Measurements from ENCODE around the gene PTPRM.

The PTPRM gene

GRCh38 chr18:7600036-7600435 lies 32.9 kb downstream of the PTPRM start:
- no peak for DNase-seq (ENCODE audit: low read depth)

DNA sequence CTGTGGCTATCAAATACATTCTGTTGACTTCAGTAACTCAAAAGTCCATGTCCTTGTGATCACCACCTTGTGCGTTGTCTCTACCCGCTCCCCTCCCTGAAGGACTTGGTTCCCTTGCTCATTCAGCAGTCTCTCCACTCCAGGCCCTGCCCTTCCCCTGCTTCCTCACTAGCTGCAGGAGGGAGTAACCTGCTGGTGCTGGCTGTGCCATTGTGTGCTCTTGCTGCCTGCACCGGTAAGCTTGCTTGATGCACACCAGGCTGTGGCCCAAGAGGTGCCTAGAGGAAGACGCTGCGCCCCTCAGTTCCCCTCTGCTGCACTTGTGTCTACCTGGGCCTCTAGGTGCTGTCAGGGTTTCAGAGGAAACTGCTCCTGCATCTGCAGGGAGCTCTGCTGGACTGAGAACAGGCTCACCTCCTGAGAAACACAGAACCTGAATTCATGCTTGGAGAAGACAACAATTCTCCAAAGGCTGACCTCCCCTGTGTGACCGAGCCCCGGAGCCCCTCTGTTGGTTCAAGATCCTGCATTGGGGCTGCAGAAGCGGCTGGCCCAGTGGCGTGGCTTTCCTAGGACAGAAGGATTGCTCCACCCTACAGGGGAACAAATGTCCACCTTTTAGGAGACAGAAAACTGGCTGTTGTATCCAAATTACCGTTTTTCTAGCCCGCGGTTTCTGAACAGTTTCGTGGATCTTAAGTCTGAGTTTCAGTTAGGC lies 33.6 kb downstream of the PTPRM start:
- no peak for DNase-seq (ENCODE audit: low read depth)

GRCh38 chr18:7601246-7601615 lies 34.1 kb downstream of the PTPRM start:
- DNase-seq (ENCODE audit: low read depth) = no peak

DNA sequence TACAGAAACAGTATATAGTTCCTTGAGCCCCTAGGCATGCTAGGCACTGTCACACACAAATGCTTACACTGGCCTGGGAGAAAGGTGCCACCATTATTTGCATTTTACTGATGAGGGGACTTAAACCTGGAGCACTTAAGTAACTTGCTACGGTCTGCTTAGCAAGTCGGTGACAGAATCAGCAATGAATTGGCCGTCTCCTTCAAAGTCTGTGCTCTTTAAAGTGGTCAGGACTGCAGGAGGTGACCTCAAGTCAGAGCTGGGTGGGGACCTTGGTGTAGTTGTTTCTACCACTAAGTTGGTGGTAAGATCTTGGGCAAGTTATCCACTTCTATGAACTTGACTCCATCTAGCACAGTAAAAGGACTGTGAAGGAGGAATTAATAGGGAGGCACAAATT lies 34.8 kb downstream of the PTPRM start:
- DNase-seq (ENCODE audit: low read depth) = no peak

DNA sequence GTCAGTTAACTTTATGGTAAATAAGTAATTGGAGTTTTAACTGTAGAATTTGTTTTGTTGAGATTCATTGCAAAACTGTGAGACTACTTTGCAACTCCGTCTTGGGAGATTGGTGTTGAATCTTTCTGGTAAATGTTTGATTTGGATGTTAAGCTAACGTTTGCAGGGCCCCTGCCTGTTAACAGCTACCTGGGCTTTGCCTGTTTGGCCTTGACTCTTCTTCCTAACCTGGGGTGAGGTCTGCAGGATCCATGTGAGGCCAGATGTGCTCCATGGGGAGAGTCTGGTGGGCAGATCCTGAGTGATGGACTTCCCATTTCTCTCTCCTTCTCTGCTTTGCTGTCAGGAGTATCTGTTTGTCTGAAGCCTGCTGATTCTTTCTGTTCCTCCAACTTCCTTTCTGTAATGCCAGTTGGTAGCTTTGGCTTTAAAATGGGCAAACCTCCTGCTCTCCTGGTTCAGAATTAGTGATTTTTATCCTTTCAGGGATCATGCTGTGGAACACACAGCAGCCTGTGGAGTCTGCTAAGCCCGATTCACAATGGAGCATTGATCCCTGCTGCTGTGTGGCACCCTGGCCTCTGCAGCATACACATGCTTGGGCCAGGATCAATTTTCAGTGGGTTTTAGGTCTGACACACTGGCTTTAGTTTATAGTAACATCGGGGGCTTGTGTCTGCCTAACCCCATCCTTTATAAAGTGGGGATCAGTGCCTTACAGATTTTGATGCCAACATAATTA lies 36.3 kb downstream of the PTPRM start:
- DNase-seq (ENCODE audit: low read depth) = no peak

GRCh38 chr18:7604361-7604760 lies 37.2 kb downstream of the PTPRM start:
- DNase-seq (ENCODE audit: low read depth) = no peak

GRCh38 chr18:7605705-7606104 lies 38.6 kb downstream of the PTPRM start:
- DNase-seq (ENCODE audit: low read depth) = no peak

DNA sequence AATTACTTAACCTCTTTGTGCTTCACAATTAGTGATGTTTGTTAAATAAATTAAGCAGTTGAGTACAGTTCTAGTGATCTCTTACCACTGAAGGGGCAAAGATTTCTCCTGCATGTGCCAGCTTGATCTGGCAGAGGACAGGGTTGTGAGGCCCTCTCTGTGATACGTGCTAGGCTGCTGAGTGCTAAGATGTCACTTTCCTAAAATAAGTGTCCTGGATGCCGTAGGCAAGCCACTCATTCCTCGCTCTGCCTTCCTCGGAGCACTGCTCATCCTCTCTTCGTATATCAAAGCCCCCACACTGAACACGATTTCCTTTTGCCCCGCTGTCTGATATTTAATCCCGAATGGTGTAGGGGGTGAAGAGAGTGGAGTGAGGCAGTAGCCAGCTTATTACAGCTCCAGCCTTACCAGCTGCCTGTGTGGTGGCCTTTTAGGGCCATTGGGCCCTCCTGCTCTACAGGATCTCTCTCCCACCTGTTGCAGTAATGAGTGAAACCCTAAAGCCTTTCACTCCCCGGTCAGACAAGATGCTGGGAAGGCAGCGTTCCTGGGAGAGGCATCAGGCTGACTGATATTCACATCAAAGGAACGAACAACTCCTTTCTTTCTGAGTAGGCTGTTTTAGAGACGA lies 40.5 kb downstream of the PTPRM start:
- no peak for DNase-seq (ENCODE audit: low read depth)

DNA sequence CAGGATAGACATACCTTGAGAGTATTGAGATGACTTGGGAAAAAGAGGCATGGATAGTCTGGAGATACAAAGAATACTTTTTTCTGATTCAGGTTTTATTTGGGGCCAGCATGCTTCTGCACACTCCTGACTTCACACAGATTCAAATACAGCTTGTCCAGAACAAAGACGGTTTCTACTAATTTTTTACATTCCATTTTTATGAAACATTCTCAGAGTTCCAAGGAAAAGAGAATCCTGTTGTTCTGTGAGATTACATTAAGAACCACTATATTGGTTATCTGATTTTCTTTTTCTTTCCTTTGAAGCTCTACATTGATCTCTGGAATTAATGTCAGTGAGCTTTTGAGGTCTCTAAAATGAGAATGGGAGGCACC lies 41.0 kb downstream of the PTPRM start:
- no peak for DNase-seq (ENCODE audit: low read depth)

DNA sequence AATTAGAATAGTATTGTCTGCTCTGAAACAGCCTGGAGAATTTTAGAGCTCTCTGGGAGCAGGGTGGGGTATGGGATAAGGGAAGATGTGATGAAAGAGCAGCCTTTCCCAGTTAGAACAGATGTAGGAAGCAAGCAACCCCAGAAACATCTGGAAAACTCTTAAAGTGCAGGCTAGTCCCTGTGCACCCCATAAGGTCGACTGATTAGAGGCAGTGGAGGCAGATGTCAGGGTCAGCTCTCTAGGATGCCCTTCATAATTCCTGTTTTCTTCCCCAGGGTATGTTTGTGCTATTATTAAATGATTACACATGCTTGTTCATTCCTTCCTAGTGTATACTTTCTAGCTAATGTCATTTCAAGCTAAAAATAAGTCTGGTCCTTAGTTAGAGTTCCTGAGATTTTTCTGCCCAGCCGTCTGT lies 41.7 kb downstream of the PTPRM start:
- no peak for DNase-seq (ENCODE audit: low read depth)

GRCh38 chr18:7609617-7610016 lies 42.5 kb downstream of the PTPRM start:
- no peak for DNase-seq (ENCODE audit: low read depth)

DNA sequence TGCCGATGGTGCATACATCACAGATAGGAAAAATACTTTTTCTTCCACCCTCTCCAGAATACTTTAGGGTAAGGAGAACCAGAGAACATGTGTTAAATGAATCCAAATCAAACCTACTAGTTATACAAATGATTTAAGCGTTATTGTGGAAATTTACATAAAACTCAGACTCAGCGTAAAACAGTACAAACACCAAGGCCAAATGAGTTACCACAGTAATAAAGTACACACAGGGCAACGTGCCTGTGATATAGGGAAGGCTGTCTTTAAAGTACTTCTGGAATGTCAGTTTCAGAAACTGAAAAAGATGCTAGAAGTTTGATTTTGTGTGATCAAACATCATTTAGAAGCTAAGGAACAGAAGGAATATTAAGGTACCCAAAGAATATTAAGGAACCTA lies 46.9 kb downstream of the PTPRM start:
- DNase-seq (ENCODE audit: low read depth) = no peak

DNA sequence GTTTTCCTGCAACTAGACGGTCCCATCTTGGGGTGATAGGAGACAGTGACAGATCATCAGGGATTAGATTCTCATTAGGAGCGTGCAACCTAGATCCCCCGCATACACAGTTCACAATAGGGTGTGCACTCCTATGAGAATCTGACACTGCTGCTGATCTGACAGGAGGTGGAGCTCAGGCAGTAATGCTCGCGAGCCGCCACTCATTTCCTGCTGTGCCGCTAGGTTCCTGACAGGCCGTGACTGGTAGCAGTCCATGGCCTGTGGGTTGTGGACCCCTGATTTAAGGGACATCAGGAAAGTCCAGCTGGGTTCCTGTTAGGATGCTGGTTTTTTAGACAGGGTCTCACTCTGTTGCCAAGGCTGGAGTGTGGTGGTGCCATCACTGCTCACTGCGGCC lies 48.7 kb downstream of the PTPRM start:
- DNase-seq (ENCODE audit: low read depth) = no peak

DNA sequence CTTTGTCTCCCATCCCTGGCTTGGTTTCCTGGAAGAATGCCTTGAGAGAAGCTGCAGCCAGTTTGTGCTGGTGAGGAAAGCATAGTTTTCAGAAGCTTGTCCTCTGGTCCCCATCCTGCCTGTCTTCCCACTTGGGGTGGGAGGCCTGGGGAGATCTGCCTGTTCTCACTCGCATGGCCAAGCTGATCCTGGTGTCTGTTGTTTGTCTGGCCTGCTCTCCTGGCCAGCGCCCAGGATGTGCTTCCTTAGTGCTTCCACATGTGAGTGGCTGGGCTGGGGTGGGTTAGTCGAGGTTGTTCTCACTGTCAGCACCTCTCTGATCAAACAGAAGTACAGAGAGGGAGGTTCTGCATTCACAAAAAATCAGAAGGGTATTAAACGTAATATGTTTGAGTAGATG lies 49.5 kb downstream of the PTPRM start:
- DNase-seq (ENCODE audit: low read depth) = no peak

DNA sequence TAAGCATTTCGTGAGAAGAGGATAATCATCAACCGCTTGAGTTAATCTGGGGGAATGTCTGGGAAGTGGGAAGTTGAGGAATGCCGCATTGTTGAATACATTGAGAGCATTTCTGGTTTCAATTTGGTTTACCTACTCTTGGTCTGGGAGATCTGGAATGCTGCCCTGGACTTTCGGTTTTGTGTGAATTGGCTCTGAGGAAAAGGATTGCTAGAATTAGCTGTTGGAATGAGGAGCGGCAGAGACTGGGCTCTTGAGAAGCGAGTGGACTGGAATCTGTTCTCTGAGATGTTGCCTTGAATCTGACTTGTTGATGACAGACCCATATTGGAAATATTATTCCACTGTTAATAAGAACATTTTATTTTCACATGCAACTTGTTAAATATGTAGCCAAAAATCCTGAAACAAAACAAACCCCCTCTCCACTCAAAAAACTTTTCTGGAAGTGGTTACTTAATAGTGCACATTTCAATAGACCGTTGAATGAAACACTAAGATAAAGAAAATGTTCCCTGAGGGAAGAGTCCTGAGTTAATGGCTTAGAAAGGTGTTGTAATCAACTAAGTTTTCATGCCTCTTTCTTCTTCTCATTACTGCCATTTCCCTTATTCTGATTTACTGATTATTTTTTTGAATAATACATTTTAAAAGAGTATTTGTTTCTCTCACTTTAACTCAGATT lies 50.8 kb downstream of the PTPRM start:
- DNase-seq (ENCODE audit: low read depth) = peak; percentile 42

- DNase-seq (ENCODE audit: low read depth) = no peak
Measured at GRCh38 chr18:7618891-7619442, 51.9 kb downstream of the PTPRM start.

DNA sequence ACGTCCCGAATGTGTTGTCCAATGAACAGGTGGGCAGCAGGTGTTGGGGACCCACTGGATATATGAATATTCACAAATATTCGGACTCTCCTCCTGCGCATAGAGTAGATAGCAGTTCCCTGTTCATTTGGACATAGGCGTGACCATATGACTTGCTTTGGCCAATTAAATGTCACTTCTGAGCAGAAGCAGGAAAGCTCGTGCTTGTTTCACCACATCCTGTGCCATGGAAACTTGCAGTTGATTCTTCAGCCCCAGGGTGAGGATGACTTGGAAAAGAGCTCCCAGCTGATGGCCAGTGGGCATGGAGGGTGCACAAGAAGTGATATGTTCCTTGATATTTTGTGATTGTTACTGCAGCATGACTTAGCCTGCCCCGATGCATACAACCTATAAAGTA lies 52.6 kb downstream of the PTPRM start:
- no peak for DNase-seq (ENCODE audit: low read depth)

DNA sequence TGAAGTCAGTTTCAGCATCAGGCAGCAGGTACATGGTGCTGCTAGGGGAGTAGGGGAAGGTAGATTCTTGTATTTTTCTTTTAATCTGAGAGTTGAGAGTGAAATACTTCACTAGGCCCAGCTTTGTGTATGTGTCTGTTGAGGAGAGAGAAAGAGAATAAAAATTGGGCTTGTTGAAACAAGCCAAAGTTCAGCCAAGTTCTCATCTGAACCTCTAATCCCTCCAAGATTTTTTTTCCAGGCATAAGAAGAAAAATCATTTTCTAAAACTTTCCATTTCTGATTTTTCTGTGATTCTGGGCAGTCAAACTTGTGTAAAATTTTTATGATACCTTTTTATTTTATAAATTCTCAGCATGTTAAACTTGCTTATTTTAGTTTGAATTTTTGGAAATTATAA lies 55.6 kb downstream of the PTPRM start:
- no peak for DNase-seq (ENCODE audit: low read depth)

DNA sequence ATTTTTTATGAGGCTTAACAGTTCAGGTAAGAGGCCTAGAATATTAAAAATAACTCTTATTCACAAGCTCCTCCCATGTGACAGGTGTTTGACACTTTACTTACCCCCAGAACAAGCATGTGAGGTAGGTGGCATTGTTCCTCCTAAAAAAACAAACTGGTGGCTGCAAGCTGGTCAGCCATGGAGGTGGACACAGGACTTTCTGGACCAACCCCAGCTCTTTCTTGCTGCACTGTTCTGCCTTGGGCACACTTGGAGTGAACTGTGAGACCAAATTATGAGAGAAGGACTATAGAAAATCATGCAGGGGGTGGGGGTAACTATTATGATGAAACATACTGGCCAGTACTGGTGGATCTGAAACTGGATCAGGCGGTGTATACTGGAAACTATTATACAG lies 56.6 kb downstream of the PTPRM start:
- no peak for DNase-seq (ENCODE audit: low read depth)

GRCh38 chr18:7624697-7625096 lies 57.6 kb downstream of the PTPRM start:
- no peak for DNase-seq (ENCODE audit: low read depth)

- DNase-seq (ENCODE audit: low read depth) = no peak
Measured at GRCh38 chr18:7626175-7626921, 59.2 kb downstream of the PTPRM start.

GRCh38 chr18:7626922-7627440 lies 59.9 kb downstream of the PTPRM start:
- peak; percentile 82 for DNase-seq (ENCODE audit: low read depth)
